Measurements from ENCODE around the gene ARL4A. TPM values are rescaled to one million over a fixed set of nuclear protein-coding genes. Genes with fewer than 3 reads are reported as not detected.

The ARL4A gene
- total RNA-seq, 1 experiment from 2014 or later = 39.4 TPM

GRCh38 chr7:12726908-12727307 is 39.5 kb downstream of the ARL4A start:
- H3K9me3 ChIP-seq (ENCODE audit: control insufficient read depth, low read depth, low read length) = no peaks in the 10 kb centered on the region

More at GRCh38 chr7:12726908-12727307, 39.5 kb downstream of the ARL4A start:
- TF ChIP-seq, protein P1, sequence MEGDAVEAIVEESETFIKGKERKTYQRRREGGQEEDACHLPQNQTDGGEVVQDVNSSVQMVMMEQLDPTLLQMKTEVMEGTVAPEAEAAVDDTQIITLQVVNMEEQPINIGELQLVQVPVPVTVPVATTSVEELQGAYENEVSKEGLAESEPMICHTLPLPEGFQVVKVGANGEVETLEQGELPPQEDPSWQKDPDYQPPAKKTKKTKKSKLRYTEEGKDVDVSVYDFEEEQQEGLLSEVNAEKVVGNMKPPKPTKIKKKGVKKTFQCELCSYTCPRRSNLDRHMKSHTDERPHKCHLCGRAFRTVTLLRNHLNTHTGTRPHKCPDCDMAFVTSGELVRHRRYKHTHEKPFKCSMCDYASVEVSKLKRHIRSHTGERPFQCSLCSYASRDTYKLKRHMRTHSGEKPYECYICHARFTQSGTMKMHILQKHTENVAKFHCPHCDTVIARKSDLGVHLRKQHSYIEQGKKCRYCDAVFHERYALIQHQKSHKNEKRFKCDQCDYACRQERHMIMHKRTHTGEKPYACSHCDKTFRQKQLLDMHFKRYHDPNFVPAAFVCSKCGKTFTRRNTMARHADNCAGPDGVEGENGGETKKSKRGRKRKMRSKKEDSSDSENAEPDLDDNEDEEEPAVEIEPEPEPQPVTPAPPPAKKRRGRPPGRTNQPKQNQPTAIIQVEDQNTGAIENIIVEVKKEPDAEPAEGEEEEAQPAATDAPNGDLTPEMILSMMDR (conservative IDR thresholded peaks at IDR 0.05) = no peak
- H3K56ac ChIP-seq (ENCODE audit: insufficient read length, low read depth, low read length) = no peak overlapping the region
- H3K4me1 Mint-ChIP-seq = peaks cover 52% of the 10 kb centered on the region in 2 experiments
- H3K4ac ChIP-seq (ENCODE audit: low read depth, low read length) = no peak overlapping the region
- H3K27me3 ChIP-seq (ENCODE audit: insufficient read depth, low read length) = no peaks in the 10 kb centered on the region
- H4K5ac ChIP-seq (ENCODE audit: insufficient read length, low read depth, low read length) = no peak overlapping the region
- no peak overlapping the region for H3K4me3 Mint-ChIP-seq
- H3K18ac ChIP-seq (ENCODE audit: insufficient read length, low read depth, low read length) = no peak overlapping the region
- H3K23me2 ChIP-seq (ENCODE audit: insufficient read length, low read depth, low read length, poor library complexity, severe bottlenecking) = no peaks in the 10 kb centered on the region
- no peak overlapping the region for H2BK120ac ChIP-seq (ENCODE audit: low read depth, low read length, poor library complexity, severe bottlenecking)
- H3K9ac ChIP-seq (ENCODE audit: extremely low read depth, insufficient read length, low read length) = no peak overlapping the region
- peaks cover 6% of the 10 kb centered on the region; the same call in 1 of the 2 replicates for H3K4me1 ChIP-seq (ENCODE audit: insufficient read depth, low read length)
- H3K23ac ChIP-seq (ENCODE audit: insufficient read length, low read depth, low read length) = no peak overlapping the region
- no peak overlapping the region for H2BK12ac ChIP-seq (ENCODE audit: insufficient read length, low read depth, low read length)
- no CpG with 5 or more reads among the region's 2 CpGs for WGBS (ENCODE audit: extremely low coverage, insufficient read length, low lambda C conversion rate)
- H3K27me3 Mint-ChIP-seq (ENCODE audit: low read depth) = no peaks in the 10 kb centered on the region
- H3K79me1 ChIP-seq (ENCODE audit: insufficient read depth, low read depth, low read length, poor library complexity, severe bottlenecking) = no peaks in the 10 kb centered on the region
- peaks cover 0 to 2% (median 0%) of the 10 kb centered on the region in 3 experiments; a peak in 3 of 7 replicates for H3K36me3 Mint-ChIP-seq (ENCODE audit: insufficient read depth in 1 of 3, low read depth in 3 of 3)
- H3K27ac ChIP-seq (ENCODE audit: insufficient read length, low read depth, low read length) = no peak overlapping the region
- H3K79me2 ChIP-seq (ENCODE audit: insufficient read depth, low read length) = no peaks in the 10 kb centered on the region
- no peak overlapping the region for H3K4me2 ChIP-seq (ENCODE audit: insufficient read depth, insufficient read length, low read length)
- DNase-seq = no peak
- no peak overlapping the region for H2BK20ac ChIP-seq (ENCODE audit: low read depth, low read length, poor library complexity, severe bottlenecking)
- H3T11ph ChIP-seq (ENCODE audit: low read length) = no peak overlapping the region
- no peak overlapping the region for H2AK5ac ChIP-seq (ENCODE audit: insufficient read length, low read length)
- H3K14ac ChIP-seq (ENCODE audit: insufficient read depth, low read length) = no peak overlapping the region
- H2BK15ac ChIP-seq (ENCODE audit: low read depth, low read length) = no peak overlapping the region
- no peak overlapping the region for H4K8ac ChIP-seq (replicated peaks; ENCODE audit: insufficient read length, low read depth, low read length)
- H3K9me3 Mint-ChIP-seq = peaks cover 0 to 2% of the 10 kb centered on the region in 2 experiments; a peak in 1 of 5 replicates
- H4K20me1 ChIP-seq (ENCODE audit: control insufficient read depth, insufficient read depth, insufficient read length) = no peaks in the 10 kb centered on the region
- no peak overlapping the region for H4K91ac ChIP-seq (ENCODE audit: insufficient read length, low read depth, low read length)
- H3K27ac Mint-ChIP-seq = no peak overlapping the region
- no peak overlapping the region for H2AFZ ChIP-seq (ENCODE audit: low read length)
- H2BK5ac ChIP-seq (ENCODE audit: insufficient read length, low read length) = no peak overlapping the region

Measured in H9 (cell line).